Measurements from ENCODE around the gene GALNT10. TPM values are rescaled to one million over a fixed set of nuclear protein-coding genes. Genes with fewer than 3 reads are reported as not detected.

GALNT10 gene
- total RNA-seq, 1 experiment from 2014 or later, result 22.9 TPM

- ATAC-seq (no peak), DNase-seq (ENCODE audit: low spot score) (no peak)
- CTCF ChIA-PET, result no interaction called here
- peaks cover 37% of the 10 kb centered on the region for H3K4me1 Mint-ChIP-seq
- H3K4me3 Mint-ChIP-seq, result no peak overlapping the region
- TF ChIP-seq, protein P1, sequence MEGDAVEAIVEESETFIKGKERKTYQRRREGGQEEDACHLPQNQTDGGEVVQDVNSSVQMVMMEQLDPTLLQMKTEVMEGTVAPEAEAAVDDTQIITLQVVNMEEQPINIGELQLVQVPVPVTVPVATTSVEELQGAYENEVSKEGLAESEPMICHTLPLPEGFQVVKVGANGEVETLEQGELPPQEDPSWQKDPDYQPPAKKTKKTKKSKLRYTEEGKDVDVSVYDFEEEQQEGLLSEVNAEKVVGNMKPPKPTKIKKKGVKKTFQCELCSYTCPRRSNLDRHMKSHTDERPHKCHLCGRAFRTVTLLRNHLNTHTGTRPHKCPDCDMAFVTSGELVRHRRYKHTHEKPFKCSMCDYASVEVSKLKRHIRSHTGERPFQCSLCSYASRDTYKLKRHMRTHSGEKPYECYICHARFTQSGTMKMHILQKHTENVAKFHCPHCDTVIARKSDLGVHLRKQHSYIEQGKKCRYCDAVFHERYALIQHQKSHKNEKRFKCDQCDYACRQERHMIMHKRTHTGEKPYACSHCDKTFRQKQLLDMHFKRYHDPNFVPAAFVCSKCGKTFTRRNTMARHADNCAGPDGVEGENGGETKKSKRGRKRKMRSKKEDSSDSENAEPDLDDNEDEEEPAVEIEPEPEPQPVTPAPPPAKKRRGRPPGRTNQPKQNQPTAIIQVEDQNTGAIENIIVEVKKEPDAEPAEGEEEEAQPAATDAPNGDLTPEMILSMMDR (IDR thresholded peaks at IDR 0.05), result no peak
- TF ChIP-seq ZNF121 (CRISPR knock-in tag; IDR thresholded peaks at IDR 0.05), result 0 out of 2 replicates have a peak, but pooled peaks have one; percentile 19
- H3K36me3 Mint-ChIP-seq, result no peaks in the 10 kb centered on the region
- POLR2A ChIA-PET, result no interaction called here
- no peak overlapping the region for H3K27ac Mint-ChIP-seq
- H3K9me3 Mint-ChIP-seq, result no peaks in the 10 kb centered on the region
- no peaks in the 10 kb centered on the region for H3K27me3 Mint-ChIP-seq (ENCODE audit: low read depth)
These were observed 66.5 kb downstream of the GALNT10 start for GRCh38 chr5:154257046-154257445.

- POLR2A ChIA-PET, result no interaction called here
- H3K27me3 Mint-ChIP-seq (ENCODE audit: low read depth), result no peaks in the 10 kb centered on the region
- peaks cover 40% of the 10 kb centered on the region for H3K4me1 Mint-ChIP-seq
- H3K9me3 Mint-ChIP-seq, result no peaks in the 10 kb centered on the region
- TF ChIP-seq USF1 (CRISPR knock-in tag; IDR thresholded peaks at IDR 0.05) (no peak), ZMAT4 (CRISPR knock-in tag; IDR thresholded peaks at IDR 0.05) (no peak), MAX (CRISPR knock-in tag; IDR thresholded peaks at IDR 0.05) (no peak), ZNF219 (CRISPR knock-in tag; IDR thresholded peaks at IDR 0.05; ENCODE audit: borderline replicate concordance) (no peak), E2F1 (CRISPR knock-in tag; IDR thresholded peaks at IDR 0.05) (no peak), ZNF423 (CRISPR knock-in tag; IDR thresholded peaks at IDR 0.05) (no peak), E2F5 (CRISPR knock-in tag; IDR thresholded peaks at IDR 0.05) (no peak), ZBTB21 (CRISPR knock-in tag; IDR thresholded peaks at IDR 0.05; ENCODE audit: borderline replicate concordance) (no peak), CDX4 (CRISPR knock-in tag; IDR thresholded peaks at IDR 0.05; ENCODE audit: borderline replicate concordance) (no peak), CREB1 (CRISPR knock-in tag; IDR thresholded peaks at IDR 0.05) (no peak)
- TF ChIP-seq, protein P2, sequence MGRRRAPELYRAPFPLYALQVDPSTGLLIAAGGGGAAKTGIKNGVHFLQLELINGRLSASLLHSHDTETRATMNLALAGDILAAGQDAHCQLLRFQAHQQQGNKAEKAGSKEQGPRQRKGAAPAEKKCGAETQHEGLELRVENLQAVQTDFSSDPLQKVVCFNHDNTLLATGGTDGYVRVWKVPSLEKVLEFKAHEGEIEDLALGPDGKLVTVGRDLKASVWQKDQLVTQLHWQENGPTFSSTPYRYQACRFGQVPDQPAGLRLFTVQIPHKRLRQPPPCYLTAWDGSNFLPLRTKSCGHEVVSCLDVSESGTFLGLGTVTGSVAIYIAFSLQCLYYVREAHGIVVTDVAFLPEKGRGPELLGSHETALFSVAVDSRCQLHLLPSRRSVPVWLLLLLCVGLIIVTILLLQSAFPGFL (CRISPR knock-in tag; IDR thresholded peaks at IDR 0.05; ENCODE audit: borderline replicate concordance), result no peak
- TF ChIP-seq, protein P3, sequence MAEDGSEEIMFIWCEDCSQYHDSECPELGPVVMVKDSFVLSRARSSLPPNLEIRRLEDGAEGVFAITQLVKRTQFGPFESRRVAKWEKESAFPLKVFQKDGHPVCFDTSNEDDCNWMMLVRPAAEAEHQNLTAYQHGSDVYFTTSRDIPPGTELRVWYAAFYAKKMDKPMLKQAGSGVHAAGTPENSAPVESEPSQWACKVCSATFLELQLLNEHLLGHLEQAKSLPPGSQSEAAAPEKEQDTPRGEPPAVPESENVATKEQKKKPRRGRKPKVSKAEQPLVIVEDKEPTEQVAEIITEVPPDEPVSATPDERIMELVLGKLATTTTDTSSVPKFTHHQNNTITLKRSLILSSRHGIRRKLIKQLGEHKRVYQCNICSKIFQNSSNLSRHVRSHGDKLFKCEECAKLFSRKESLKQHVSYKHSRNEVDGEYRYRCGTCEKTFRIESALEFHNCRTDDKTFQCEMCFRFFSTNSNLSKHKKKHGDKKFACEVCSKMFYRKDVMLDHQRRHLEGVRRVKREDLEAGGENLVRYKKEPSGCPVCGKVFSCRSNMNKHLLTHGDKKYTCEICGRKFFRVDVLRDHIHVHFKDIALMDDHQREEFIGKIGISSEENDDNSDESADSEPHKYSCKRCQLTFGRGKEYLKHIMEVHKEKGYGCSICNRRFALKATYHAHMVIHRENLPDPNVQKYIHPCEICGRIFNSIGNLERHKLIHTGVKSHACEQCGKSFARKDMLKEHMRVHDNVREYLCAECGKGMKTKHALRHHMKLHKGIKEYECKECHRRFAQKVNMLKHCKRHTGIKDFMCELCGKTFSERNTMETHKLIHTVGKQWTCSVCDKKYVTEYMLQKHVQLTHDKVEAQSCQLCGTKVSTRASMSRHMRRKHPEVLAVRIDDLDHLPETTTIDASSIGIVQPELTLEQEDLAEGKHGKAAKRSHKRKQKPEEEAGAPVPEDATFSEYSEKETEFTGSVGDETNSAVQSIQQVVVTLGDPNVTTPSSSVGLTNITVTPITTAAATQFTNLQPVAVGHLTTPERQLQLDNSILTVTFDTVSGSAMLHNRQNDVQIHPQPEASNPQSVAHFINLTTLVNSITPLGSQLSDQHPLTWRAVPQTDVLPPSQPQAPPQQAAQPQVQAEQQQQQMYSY (CRISPR knock-in tag; IDR thresholded peaks at IDR 0.05), result no peak
- TF ChIP-seq, protein P4, sequence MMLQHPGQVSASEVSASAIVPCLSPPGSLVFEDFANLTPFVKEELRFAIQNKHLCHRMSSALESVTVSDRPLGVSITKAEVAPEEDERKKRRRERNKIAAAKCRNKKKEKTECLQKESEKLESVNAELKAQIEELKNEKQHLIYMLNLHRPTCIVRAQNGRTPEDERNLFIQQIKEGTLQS (CRISPR knock-in tag; conservative IDR thresholded peaks at IDR 0.05), result no peak
- TF ChIP-seq, protein P5, sequence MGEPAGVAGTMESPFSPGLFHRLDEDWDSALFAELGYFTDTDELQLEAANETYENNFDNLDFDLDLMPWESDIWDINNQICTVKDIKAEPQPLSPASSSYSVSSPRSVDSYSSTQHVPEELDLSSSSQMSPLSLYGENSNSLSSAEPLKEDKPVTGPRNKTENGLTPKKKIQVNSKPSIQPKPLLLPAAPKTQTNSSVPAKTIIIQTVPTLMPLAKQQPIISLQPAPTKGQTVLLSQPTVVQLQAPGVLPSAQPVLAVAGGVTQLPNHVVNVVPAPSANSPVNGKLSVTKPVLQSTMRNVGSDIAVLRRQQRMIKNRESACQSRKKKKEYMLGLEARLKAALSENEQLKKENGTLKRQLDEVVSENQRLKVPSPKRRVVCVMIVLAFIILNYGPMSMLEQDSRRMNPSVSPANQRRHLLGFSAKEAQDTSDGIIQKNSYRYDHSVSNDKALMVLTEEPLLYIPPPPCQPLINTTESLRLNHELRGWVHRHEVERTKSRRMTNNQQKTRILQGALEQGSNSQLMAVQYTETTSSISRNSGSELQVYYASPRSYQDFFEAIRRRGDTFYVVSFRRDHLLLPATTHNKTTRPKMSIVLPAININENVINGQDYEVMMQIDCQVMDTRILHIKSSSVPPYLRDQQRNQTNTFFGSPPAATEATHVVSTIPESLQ (CRISPR knock-in tag; IDR thresholded peaks at IDR 0.05), result no peak
- H3K27ac Mint-ChIP-seq, result no peak overlapping the region
- no peaks in the 10 kb centered on the region for H3K36me3 Mint-ChIP-seq
- CTCF ChIA-PET, result no interaction called here
- no peak for DNase-seq (ENCODE audit: low spot score)
- no peak overlapping the region for H3K4me3 Mint-ChIP-seq
- ATAC-seq, result no peak
These were observed 68.1 kb downstream of the GALNT10 start for GRCh38 chr5:154258531-154259217.

Data from WTC11 (cell line).